ENCODE results near the gene EEF2K. TPM values are rescaled to one million over a fixed set of nuclear protein-coding genes. Genes with fewer than 3 reads are reported as not detected.

Gene EEF2K
- polyA plus RNA-seq, 2 of the 4 experiments (the other 2 are of a cell fraction), result 8.2 to 9.4 TPM

DNA sequence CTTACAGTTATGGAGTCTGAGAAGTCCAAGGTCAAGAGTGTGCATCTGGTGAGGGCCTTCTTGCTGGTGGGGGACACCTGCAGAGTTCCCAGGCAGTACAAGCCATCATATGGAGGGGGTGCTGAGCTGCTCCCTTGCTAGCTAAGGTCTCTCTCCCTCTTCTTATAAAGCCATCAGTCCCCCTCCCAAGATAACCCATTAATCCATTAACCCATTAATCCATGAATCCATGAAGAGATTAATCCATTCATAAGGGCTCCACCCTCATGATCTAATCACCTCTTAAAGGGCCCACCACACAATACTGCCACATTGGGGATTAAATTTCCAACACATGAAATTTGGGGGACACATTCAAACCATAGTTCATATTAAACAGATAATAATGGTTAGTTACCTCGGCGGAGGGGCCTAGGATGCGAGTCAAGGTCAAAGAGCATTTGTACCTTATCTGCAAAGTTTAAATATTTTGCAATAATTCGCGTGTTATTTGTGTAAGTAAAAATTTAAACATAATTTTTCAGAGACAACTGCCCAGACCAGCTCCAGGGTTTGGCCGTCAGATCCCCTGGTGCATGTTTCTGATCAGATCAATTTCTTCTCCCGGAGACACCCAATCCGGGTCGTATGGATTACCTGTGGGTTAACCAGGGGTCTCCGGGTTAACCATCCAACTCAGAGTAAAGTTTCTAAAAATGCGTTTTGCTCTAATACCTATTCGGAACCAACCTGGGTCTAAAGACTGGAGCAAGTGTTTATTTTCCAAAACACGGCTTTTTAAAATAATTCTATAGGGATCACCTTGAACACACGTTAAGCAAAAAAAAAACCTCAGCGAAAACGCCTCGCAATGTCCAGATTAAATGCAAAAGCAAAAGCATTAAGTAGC lies 90.4 kb downstream of the EEF2K start:
- ChIA-PET CTCF (interaction anchor here (0.7 to 16.3 kb wide), 13 partner anchors 9 to 218 kb away, joined by 3 to 320 read pairs (median 4); partner anchors contain the start of gene EEF2K), POLR2A (interaction anchor here (1.4 kb wide), 1 partner anchor 90 kb away, joined by 3 read pairs; the partner anchor contains the start of gene EEF2K)
- no peak; a peak in 1 of 6 replicates for ATAC-seq
- peak overlapping the region; percentile 73 for H3K4me2 ChIP-seq
- no peak for DNase-seq (ENCODE audit: low read depth in 1 of 2, low spot score in 1 of 2)
- under 1% methylated on average over 17 of the region's 17 CpGs for WGBS (ENCODE audit: missing lambda C conversion rate)
- peak overlapping the region; percentile 65 to 67 for H3K27ac ChIP-seq
- H3K4me1 ChIP-seq, result peaks cover 21% of the 10 kb centered on the region; the same call in 2 of the 3 replicates
- H3K9me3 ChIP-seq, result no peaks in the 10 kb centered on the region
- H3K4me3 ChIP-seq, result peak overlapping the region; percentile 74
- FAIRE-seq, result no peak
- peak; percentile 84 for TF ChIP-seq MAFK (IDR thresholded peaks at IDR 0.05; ENCODE audit: partially characterized antibody)
- 0 out of 2 replicates have a peak, but pooled peaks have one; percentile 55 for TF ChIP-seq HEYL (CRISPR knock-in tag; IDR thresholded peaks at IDR 0.05)
- TF ChIP-seq KDM5A (IDR thresholded peaks at IDR 0.05), result no peak
- 0 out of 4 replicates have a peak, but pooled peaks of 1 of the 2 experiments have one; percentile 5 for TF ChIP-seq CEBPB (IDR thresholded peaks at IDR 0.05)

DNA sequence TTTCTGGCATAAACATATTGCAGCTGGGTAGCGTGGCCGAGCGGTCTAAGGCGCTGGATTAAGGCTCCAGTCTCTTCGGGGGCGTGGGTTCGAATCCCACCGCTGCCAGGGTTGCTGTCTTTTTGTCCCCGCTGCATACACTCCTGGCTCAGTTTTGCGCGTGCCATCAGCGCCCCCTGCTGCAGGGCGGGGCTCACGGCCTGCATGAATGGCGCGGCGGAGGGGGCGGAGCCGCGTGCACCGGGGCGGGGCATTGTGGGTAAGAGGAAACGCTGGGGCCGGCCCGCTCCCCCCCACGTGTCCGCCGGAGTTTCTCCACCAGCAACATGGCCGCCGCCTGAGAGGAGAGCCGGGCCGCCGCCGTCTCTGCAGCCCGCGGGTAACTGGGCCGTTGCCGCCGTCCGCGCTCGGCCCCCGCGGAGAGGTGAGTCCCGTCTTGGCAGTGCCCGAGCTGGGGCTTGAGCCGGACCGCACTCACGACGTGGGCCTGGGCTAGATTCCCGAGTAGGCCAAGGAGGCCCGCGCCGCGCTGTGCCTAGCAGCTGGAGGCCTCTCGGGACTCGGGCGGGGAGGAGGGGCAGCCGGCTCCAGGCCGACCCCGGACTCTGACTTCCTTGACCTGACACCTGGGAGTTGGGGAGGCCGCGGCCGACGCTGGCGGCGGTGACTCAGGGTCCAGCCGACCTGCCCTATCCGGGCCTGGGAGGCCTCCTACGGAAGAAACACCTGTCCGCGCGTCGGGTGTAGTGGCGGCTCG lies 91.2 kb downstream of the EEF2K start, which contains the start of gene POLR3E:
POLR3E (plus strand) TSS at position 296 of the 757 bp plus-strand sequence. CDS start 5,560 bp downstream, outside the sequence.
- ChIA-PET CTCF (interaction anchor here (1.0 to 16.3 kb wide), 12 partner anchors 8 to 97 kb away, joined by 3 to 320 read pairs (median 5); partner anchors contain the start of gene EEF2K), POLR2A (interaction anchor here (0.6 to 1.5 kb wide), 3 partner anchors 13 to 106 kb away, joined by 3 to 6 read pairs (median 3); partner anchors contain the start of gene EEF2K)
- Histone ChIP-seq H3K4me2 (peak within 1 kb of the TSS; percentile 73), H3K4me3 (peak within 1 kb of the TSS; percentile 94), H3K27ac (peak within 1 kb of the TSS; percentile 94 to 98), H3K9me3 (no peaks in the 10 kb centered on the region), H3K4me1 (peaks cover 13% of the 10 kb centered on the region; the same call in 2 of the 3 replicates)
- FAIRE-seq (no peak), ATAC-seq (peak; percentile 82 to 87), DNase-seq (ENCODE audit: low read depth in 1 of 2, low spot score in 1 of 2) (peak; percentile 93 to 98)
- under 1% methylated on average over 19 of the region's 76 CpGs for WGBS (ENCODE audit: missing lambda C conversion rate)
- TF ChIP-seq, protein P1, sequence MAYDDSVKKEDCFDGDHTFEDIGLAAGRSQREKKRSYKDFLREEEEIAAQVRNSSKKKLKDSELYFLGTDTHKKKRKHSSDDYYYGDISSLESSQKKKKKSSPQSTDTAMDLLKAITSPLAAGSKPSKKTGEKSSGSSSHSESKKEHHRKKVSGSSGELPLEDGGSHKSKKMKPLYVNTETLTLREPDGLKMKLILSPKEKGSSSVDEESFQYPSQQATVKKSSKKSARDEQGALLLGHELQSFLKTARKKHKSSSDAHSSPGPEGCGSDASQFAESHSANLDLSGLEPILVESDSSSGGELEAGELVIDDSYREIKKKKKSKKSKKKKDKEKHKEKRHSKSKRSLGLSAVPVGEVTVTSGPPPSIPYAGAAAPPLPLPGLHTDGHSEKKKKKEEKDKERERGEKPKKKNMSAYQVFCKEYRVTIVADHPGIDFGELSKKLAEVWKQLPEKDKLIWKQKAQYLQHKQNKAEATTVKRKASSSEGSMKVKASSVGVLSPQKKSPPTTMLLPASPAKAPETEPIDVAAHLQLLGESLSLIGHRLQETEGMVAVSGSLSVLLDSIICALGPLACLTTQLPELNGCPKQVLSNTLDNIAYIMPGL (CRISPR knock-in tag; IDR thresholded peaks at IDR 0.05; ENCODE audit: borderline replicate concordance), result peak; percentile 39; the same call in 1 of the 2 replicates
- TF ChIP-seq, protein P2, sequence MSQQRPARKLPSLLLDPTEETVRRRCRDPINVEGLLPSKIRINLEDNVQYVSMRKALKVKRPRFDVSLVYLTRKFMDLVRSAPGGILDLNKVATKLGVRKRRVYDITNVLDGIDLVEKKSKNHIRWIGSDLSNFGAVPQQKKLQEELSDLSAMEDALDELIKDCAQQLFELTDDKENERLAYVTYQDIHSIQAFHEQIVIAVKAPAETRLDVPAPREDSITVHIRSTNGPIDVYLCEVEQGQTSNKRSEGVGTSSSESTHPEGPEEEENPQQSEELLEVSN (IDR thresholded peaks at IDR 0.05; ENCODE audit: borderline replicate concordance, low read depth), result 0 out of 2 replicates have a peak, but pooled peaks have one; percentile 55
- peak; percentile 97; the same call in 1 of the 2 replicates for TF ChIP-seq MYC (IDR thresholded peaks at IDR 0.05; ENCODE audit: borderline replicate concordance, low read length)
- no peak for TF ChIP-seq ZFP36 (IDR thresholded peaks at IDR 0.05; ENCODE audit: borderline replicate concordance, partially characterized antibody)
- TF ChIP-seq SMC3 (IDR thresholded peaks at IDR 0.05), result peak; percentile 95
- TF ChIP-seq, protein P3, sequence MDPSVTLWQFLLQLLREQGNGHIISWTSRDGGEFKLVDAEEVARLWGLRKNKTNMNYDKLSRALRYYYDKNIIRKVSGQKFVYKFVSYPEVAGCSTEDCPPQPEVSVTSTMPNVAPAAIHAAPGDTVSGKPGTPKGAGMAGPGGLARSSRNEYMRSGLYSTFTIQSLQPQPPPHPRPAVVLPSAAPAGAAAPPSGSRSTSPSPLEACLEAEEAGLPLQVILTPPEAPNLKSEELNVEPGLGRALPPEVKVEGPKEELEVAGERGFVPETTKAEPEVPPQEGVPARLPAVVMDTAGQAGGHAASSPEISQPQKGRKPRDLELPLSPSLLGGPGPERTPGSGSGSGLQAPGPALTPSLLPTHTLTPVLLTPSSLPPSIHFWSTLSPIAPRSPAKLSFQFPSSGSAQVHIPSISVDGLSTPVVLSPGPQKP (IDR thresholded peaks at IDR 0.05; ENCODE audit: low read depth, low read length), result no peak
- TF ChIP-seq, protein P4, sequence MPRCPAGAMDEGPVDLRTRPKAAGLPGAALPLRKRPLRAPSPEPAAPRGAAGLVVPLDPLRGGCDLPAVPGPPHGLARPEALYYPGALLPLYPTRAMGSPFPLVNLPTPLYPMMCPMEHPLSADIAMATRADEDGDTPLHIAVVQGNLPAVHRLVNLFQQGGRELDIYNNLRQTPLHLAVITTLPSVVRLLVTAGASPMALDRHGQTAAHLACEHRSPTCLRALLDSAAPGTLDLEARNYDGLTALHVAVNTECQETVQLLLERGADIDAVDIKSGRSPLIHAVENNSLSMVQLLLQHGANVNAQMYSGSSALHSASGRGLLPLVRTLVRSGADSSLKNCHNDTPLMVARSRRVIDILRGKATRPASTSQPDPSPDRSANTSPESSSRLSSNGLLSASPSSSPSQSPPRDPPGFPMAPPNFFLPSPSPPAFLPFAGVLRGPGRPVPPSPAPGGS (IDR thresholded peaks at IDR 0.05), result 0 out of 3 replicates have a peak, but pooled peaks have one; percentile 31
- no peak for TF ChIP-seq EHF (CRISPR knock-in tag; IDR thresholded peaks at IDR 0.05)
- TF ChIP-seq FOSL2 (IDR thresholded peaks at IDR 0.05), result no peak
- peak; percentile 39 for TF ChIP-seq FOSL2 (CRISPR knock-in tag; IDR thresholded peaks at IDR 0.05)
- TF ChIP-seq, protein P5, sequence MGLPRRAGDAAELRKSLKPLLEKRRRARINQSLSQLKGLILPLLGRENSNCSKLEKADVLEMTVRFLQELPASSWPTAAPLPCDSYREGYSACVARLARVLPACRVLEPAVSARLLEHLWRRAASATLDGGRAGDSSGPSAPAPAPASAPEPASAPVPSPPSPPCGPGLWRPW (IDR thresholded peaks at IDR 0.05), result no peak
- peak; percentile 78 for TF ChIP-seq KDM5A (IDR thresholded peaks at IDR 0.05)
- no peak for TF ChIP-seq RARB (CRISPR knock-in tag; IDR thresholded peaks at IDR 0.05)
- TF ChIP-seq TFCP2L1 (CRISPR knock-in tag; IDR thresholded peaks at IDR 0.05), result peak; percentile 87; the same call in 1 of the 2 replicates
- TF ChIP-seq, protein P6, sequence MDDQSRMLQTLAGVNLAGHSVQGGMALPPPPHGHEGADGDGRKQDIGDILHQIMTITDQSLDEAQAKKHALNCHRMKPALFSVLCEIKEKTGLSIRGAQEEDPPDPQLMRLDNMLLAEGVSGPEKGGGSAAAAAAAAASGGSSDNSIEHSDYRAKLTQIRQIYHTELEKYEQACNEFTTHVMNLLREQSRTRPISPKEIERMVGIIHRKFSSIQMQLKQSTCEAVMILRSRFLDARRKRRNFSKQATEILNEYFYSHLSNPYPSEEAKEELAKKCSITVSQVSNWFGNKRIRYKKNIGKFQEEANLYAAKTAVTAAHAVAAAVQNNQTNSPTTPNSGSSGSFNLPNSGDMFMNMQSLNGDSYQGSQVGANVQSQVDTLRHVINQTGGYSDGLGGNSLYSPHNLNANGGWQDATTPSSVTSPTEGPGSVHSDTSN (IDR thresholded peaks at IDR 0.05), result 0 out of 2 replicates have a peak, but pooled peaks have one; percentile 30
- TF ChIP-seq, protein P7, sequence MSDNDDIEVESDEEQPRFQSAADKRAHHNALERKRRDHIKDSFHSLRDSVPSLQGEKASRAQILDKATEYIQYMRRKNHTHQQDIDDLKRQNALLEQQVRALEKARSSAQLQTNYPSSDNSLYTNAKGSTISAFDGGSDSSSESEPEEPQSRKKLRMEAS (IDR thresholded peaks at IDR 0.05), result peak; percentile 96
- peak; percentile 93 to 98 for TF ChIP-seq RAD21 (conservative IDR thresholded peaks at IDR 0.05 in 1 of 2, IDR thresholded peaks at IDR 0.05 in 1 of 2)
- peak in 1 of 2 experiments; percentile 78; a peak in 3 of 5 replicates for TF ChIP-seq JUN (IDR thresholded peaks at IDR 0.05)
- peak; percentile 96 for TF ChIP-seq PHF8 (IDR thresholded peaks at IDR 0.05; ENCODE audit: borderline replicate concordance, low read depth)
- TF ChIP-seq, protein P8, sequence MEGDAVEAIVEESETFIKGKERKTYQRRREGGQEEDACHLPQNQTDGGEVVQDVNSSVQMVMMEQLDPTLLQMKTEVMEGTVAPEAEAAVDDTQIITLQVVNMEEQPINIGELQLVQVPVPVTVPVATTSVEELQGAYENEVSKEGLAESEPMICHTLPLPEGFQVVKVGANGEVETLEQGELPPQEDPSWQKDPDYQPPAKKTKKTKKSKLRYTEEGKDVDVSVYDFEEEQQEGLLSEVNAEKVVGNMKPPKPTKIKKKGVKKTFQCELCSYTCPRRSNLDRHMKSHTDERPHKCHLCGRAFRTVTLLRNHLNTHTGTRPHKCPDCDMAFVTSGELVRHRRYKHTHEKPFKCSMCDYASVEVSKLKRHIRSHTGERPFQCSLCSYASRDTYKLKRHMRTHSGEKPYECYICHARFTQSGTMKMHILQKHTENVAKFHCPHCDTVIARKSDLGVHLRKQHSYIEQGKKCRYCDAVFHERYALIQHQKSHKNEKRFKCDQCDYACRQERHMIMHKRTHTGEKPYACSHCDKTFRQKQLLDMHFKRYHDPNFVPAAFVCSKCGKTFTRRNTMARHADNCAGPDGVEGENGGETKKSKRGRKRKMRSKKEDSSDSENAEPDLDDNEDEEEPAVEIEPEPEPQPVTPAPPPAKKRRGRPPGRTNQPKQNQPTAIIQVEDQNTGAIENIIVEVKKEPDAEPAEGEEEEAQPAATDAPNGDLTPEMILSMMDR (IDR thresholded peaks at IDR 0.05), result peak; percentile 88
- TF ChIP-seq CEBPB (IDR thresholded peaks at IDR 0.05), result peak in 1 of 2 experiments; percentile 68; a peak in 2 of 4 replicates
